ENCODE measurements around the gene MRGPRG. TPM values are rescaled to one million over a fixed set of nuclear protein-coding genes. Genes with fewer than 3 reads are reported as not detected.

The MRGPRG gene
- total RNA-seq, 1 experiment from 2014 or later: not detected

- no peak for TF ChIP-seq ARID4B (CRISPR knock-in tag; IDR thresholded peaks at IDR 0.05; ENCODE audit: borderline replicate concordance)
- TF ChIP-seq ZNF121 (CRISPR knock-in tag; IDR thresholded peaks at IDR 0.05): no peak
- no peak for TF ChIP-seq HMGXB4 (CRISPR knock-in tag; IDR thresholded peaks at IDR 0.05)
- no peak for TF ChIP-seq MYBL2 (CRISPR knock-in tag; IDR thresholded peaks at IDR 0.05)
- no peak for TF ChIP-seq FOXP4 (CRISPR knock-in tag; IDR thresholded peaks at IDR 0.05)
Observed at GRCh38 chr11:3220521-3221407, 2.2 kb upstream of the MRGPRG start (continued).

- Mint-ChIP-seq H3K4me1 (peaks cover 47% of the 10 kb centered on the region), H3K27me3 (ENCODE audit: low read depth) (no peaks in the 10 kb centered on the region; the same call in 1 of the 2 replicates), H3K9me3 (no peaks in the 10 kb centered on the region), H3K36me3 (no peaks in the 10 kb centered on the region), H3K27ac (no peak overlapping the region), H3K4me3 (no peak overlapping the region)
- TF ChIP-seq, protein P1, sequence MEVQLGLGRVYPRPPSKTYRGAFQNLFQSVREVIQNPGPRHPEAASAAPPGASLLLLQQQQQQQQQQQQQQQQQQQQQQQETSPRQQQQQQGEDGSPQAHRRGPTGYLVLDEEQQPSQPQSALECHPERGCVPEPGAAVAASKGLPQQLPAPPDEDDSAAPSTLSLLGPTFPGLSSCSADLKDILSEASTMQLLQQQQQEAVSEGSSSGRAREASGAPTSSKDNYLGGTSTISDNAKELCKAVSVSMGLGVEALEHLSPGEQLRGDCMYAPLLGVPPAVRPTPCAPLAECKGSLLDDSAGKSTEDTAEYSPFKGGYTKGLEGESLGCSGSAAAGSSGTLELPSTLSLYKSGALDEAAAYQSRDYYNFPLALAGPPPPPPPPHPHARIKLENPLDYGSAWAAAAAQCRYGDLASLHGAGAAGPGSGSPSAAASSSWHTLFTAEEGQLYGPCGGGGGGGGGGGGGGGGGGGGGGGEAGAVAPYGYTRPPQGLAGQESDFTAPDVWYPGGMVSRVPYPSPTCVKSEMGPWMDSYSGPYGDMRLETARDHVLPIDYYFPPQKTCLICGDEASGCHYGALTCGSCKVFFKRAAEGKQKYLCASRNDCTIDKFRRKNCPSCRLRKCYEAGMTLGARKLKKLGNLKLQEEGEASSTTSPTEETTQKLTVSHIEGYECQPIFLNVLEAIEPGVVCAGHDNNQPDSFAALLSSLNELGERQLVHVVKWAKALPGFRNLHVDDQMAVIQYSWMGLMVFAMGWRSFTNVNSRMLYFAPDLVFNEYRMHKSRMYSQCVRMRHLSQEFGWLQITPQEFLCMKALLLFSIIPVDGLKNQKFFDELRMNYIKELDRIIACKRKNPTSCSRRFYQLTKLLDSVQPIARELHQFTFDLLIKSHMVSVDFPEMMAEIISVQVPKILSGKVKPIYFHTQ (CRISPR knock-in tag; IDR thresholded peaks at IDR 0.05): no peak
- no peak for TF ChIP-seq CREB1 (CRISPR knock-in tag; IDR thresholded peaks at IDR 0.05)
- TF ChIP-seq HMGXB4 (CRISPR knock-in tag; IDR thresholded peaks at IDR 0.05): no peak
- TF ChIP-seq ZBTB43 (CRISPR knock-in tag; IDR thresholded peaks at IDR 0.05): no peak
- TF ChIP-seq, protein P2, sequence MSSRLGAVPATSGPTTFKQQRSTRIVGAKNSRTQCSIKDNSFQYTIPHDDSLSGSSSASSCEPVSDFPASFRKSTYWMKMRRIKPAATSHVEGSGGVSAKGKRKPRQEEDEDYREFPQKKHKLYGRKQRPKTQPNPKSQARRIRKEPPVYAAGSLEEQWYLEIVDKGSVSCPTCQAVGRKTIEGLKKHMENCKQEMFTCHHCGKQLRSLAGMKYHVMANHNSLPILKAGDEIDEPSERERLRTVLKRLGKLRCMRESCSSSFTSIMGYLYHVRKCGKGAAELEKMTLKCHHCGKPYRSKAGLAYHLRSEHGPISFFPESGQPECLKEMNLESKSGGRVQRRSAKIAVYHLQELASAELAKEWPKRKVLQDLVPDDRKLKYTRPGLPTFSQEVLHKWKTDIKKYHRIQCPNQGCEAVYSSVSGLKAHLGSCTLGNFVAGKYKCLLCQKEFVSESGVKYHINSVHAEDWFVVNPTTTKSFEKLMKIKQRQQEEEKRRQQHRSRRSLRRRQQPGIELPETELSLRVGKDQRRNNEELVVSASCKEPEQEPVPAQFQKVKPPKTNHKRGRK (CRISPR knock-in tag; IDR thresholded peaks at IDR 0.05; ENCODE audit: borderline replicate concordance): no peak
- no peak for TF ChIP-seq MYBL2 (CRISPR knock-in tag; IDR thresholded peaks at IDR 0.05)
- TF ChIP-seq, protein P3, sequence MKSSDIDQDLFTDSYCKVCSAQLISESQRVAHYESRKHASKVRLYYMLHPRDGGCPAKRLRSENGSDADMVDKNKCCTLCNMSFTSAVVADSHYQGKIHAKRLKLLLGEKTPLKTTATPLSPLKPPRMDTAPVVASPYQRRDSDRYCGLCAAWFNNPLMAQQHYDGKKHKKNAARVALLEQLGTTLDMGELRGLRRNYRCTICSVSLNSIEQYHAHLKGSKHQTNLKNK (CRISPR knock-in tag; IDR thresholded peaks at IDR 0.05): no peak
- no peak for TF ChIP-seq GTF2I (CRISPR knock-in tag; conservative IDR thresholded peaks at IDR 0.05)
- no peak for TF ChIP-seq ATF1 (CRISPR knock-in tag; IDR thresholded peaks at IDR 0.05)
- TF ChIP-seq CREM (CRISPR knock-in tag; IDR thresholded peaks at IDR 0.05): no peak
- TF ChIP-seq ELF4 (CRISPR knock-in tag; IDR thresholded peaks at IDR 0.05; ENCODE audit: low read depth): no peak
- no peak for TF ChIP-seq EMX1 (CRISPR knock-in tag; IDR thresholded peaks at IDR 0.05)
- TF ChIP-seq TEAD4 (CRISPR knock-in tag; IDR thresholded peaks at IDR 0.05): no peak
- TF ChIP-seq NFATC4 (CRISPR knock-in tag; IDR thresholded peaks at IDR 0.05): no peak
- ATAC-seq (no peak), DNase-seq (ENCODE audit: low spot score) (no peak)
- ChIA-PET POLR2A (no interaction called here), CTCF (interaction anchor here (1.2 to 1.7 kb wide), 3 partner anchors 30 to 189 kb away, joined by 4 to 5 read pairs (median 4); no protein-coding TSS in a partner anchor)
Observed at GRCh38 chr11:3220101-3220500, 1.5 kb upstream of the MRGPRG start.
